IPS DF 6.9 (cell line): ENCODE measurements around the gene S100A10.

Experiments used
- DNase-seq: peaks from one replicate; pipeline ENCODE4 v3.0.0-alpha.2; 2013; ENCODE audit warnings: low read depth, low spot score
- H3K27ac ChIP-seq: one replicate; pipeline ENCODE4 v1.5.1; 2013; ENCODE audit warnings: low read length, control low read depth
- H3K27me3 ChIP-seq: 2 replicates; pipeline ENCODE4 v1.6.1; 2013; ENCODE audit warnings: mild to moderate bottlenecking, low read length; ENCODE audit not compliant: control insufficient read depth, insufficient read depth
- H3K36me3 ChIP-seq: 2 replicates; pipeline ENCODE4 v1.6.1; 2013; ENCODE audit warnings: low read length; ENCODE audit not compliant: control insufficient read depth, insufficient read depth
- H3K4me1 ChIP-seq: 2 replicates; pipeline ENCODE4 v1.6.1; 2013; ENCODE audit warnings: low read length; ENCODE audit not compliant: control insufficient read depth, insufficient read depth
- H3K4me3 ChIP-seq: 2 replicates; pipeline ENCODE4 v1.5.1; 2013; ENCODE audit warnings: mild to moderate bottlenecking, low read length
- H3K9me3 ChIP-seq: 2 replicates; pipeline ENCODE4 v1.6.1; 2013; ENCODE audit warnings: low read length, inconsistent platforms; ENCODE audit not compliant: control insufficient read depth, insufficient read depth
- WGBS: extraction: QIAGEN DNeasy Blood & Tissue Kit; methylation state at CpG from one replicate; pipeline ENCODE4 v1.1.7; 2013; ENCODE audit warnings: mixed read lengths, missing lambda C conversion rate; ENCODE audit not compliant: insufficient read length, insufficient coverage; 5-methylcytosine and 5-hydroxymethylcytosine counted together

The S100A10 gene

GRCh38 chr1:151964510-151964909 lies 29.1 kb downstream of the S100A10 start:
- Histone ChIP-seq H3K27ac (no peak overlapping the region), H3K4me3 (no peak overlapping the region), H3K36me3 (no peaks in the 10 kb centered on the region), H3K4me1 (no peaks in the 10 kb centered on the region; the same call in 1 of the 2 replicates), H3K9me3 (no peaks in the 10 kb centered on the region), H3K27me3 (no peaks in the 10 kb centered on the region)
- no CpG with 5 or more reads among the region's 2 CpGs for WGBS
- no peak for DNase-seq

- WGBS = no CpG with 5 or more reads among the region's 2 CpGs
- H3K36me3 ChIP-seq = no peaks in the 10 kb centered on the region
- H3K27ac ChIP-seq = no peak overlapping the region
- no peak overlapping the region for H3K4me3 ChIP-seq
- H3K27me3 ChIP-seq = no peaks in the 10 kb centered on the region
- H3K9me3 ChIP-seq = no peaks in the 10 kb centered on the region
- DNase-seq = no peak
- no peaks in the 10 kb centered on the region; the same call in 1 of the 2 replicates for H3K4me1 ChIP-seq
These were observed 30.4 kb downstream of the S100A10 start for GRCh38 chr1:151963288-151963687.

GRCh38 chr1:151961833-151962232 lies 31.8 kb downstream of the S100A10 start:
- WGBS = no CpG with 5 or more reads among the region's 4 CpGs
- Histone ChIP-seq H3K27me3 (no peaks in the 10 kb centered on the region), H3K4me3 (no peak overlapping the region), H3K27ac (no peak overlapping the region), H3K36me3 (no peaks in the 10 kb centered on the region), H3K4me1 (no peaks in the 10 kb centered on the region), H3K9me3 (no peaks in the 10 kb centered on the region)
- no peak for DNase-seq

- H3K9me3 ChIP-seq = no peaks in the 10 kb centered on the region
- H3K4me3 ChIP-seq = no peak overlapping the region
- H3K4me1 ChIP-seq = no peaks in the 10 kb centered on the region
- no peaks in the 10 kb centered on the region for H3K27me3 ChIP-seq
- no peaks in the 10 kb centered on the region for H3K36me3 ChIP-seq
- no CpG with 5 or more reads among the region's 2 CpGs for WGBS
- DNase-seq = no peak
- H3K27ac ChIP-seq = no peak overlapping the region
These were observed 32.7 kb downstream of the S100A10 start for GRCh38 chr1:151960780-151961513.

GRCh38 chr1:151958959-151959358 lies 34.7 kb downstream of the S100A10 start:
- Histone ChIP-seq H3K27ac (no peak overlapping the region), H3K9me3 (no peaks in the 10 kb centered on the region), H3K36me3 (no peaks in the 10 kb centered on the region), H3K4me1 (no peaks in the 10 kb centered on the region), H3K27me3 (no peaks in the 10 kb centered on the region), H3K4me3 (no peak overlapping the region)
- no CpG with 5 or more reads among the region's 2 CpGs for WGBS
- DNase-seq = no peak

DNA sequence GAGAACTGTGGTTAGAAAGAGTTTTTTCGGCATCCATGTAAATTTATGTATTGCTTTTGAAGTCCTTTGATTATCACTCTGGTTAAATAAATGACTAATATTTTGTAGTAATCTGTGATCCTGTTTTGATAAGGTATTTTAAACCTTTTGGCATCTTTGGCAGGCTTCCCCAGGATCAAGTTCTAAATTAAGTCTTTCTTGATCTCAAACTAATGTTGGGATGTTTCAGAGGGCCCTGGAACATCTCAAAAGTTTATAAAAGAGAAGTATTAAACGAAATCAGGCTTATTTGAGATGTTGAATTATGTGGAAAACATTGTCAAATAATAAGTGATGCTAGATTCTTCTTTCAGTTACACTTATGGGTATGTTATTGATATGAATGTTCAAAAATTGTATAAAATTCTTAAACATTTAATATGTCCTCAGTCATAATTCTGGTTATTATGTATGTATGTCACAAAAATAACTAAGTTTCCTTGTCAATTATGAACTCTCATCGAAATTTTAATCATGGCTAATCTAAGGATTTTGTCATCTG lies 36.6 kb downstream of the S100A10 start:
- Histone ChIP-seq H3K27me3 (no peaks in the 10 kb centered on the region), H3K4me3 (no peak overlapping the region), H3K36me3 (no peaks in the 10 kb centered on the region), H3K9me3 (no peaks in the 10 kb centered on the region), H3K4me1 (no peaks in the 10 kb centered on the region), H3K27ac (no peak overlapping the region)
- 100% methylated on average over 1 of the region's 3 CpGs for WGBS
- DNase-seq = no peak

- Histone ChIP-seq H3K4me1 (no peaks in the 10 kb centered on the region), H3K27ac (no peak overlapping the region), H3K27me3 (no peaks in the 10 kb centered on the region), H3K4me3 (no peak overlapping the region), H3K9me3 (no peaks in the 10 kb centered on the region), H3K36me3 (no peaks in the 10 kb centered on the region; the same call in 1 of the 2 replicates)
- DNase-seq = no peak
- WGBS = no CpG with 5 or more reads among the region's 7 CpGs
These were observed 40.1 kb downstream of the S100A10 start for GRCh38 chr1:151953409-151954094.

DNA sequence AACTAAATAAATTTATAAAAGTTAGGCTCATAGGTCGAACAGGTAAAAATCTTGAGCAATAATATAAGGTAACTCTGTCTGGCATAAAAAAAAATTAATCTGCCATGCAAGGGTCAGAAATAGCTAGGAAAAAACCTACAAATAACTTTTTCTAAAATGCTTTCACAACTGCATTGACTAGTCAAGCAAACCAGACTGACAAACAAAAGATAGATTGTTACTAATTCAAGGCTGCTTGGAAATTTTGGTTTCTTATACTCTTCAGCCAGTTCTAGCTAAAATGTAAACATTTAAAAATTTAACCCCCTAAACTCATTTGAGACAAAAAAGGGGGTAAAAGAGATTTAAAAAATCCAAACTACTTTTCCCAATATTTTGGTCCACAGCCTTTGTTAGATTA lies 40.8 kb downstream of the S100A10 start:
- no peaks in the 10 kb centered on the region for H3K27me3 ChIP-seq
- H3K9me3 ChIP-seq = no peaks in the 10 kb centered on the region
- DNase-seq = no peak
- WGBS = no CpG with 5 or more reads among the region's 1 CpG
- no peak overlapping the region for H3K4me3 ChIP-seq
- no peaks in the 10 kb centered on the region for H3K4me1 ChIP-seq
- no peaks in the 10 kb centered on the region; the same call in 1 of the 2 replicates for H3K36me3 ChIP-seq
- no peak overlapping the region for H3K27ac ChIP-seq

DNA sequence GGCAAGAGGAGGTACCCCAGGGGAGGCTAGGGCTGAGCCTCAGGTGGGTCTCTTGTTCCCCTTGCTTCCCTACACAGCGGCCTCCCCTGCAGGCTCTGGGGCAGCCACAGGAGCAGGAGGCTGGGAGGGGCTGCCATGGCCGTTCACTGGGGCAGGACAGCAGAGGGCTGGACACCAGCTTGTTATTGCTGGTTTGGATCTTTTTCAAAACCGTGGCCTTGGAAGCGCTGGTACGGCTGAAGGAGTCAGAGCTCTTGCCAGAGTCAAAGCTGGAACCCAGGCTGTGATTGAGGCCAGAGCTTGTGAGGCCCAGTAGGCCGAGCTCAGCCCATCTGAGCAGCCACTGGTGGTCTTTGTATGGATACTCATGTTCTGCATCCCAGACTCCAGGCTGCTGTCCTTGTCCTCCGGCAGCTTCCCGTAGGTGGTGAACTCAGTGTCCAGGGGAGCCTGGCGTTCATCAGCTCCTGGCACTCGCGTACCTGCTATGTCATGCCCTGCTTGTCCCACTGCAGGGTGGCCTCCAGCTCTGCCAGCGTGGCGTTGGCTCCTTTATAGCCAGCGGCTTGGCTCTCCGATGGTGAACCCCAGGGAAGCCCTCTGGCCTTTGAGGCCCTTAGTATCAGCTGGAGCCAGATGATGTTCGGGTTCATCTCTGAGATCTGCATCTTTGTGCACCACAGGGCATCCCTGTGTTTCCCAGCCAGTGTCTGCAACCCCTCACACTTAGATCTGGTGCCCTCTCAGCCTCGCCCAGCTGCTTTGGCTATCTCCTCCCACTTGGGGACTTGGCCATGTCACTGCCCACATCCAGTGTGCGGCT lies 44.1 kb downstream of the S100A10 start:
- Histone ChIP-seq H3K4me1 (no peaks in the 10 kb centered on the region), H3K27me3 (no peaks in the 10 kb centered on the region), H3K27ac (no peak overlapping the region), H3K9me3 (no peaks in the 10 kb centered on the region), H3K36me3 (no peaks in the 10 kb centered on the region; the same call in 1 of the 2 replicates), H3K4me3 (no peak overlapping the region)
- no CpG with 5 or more reads among the region's 18 CpGs for WGBS
- no peak for DNase-seq

DNA sequence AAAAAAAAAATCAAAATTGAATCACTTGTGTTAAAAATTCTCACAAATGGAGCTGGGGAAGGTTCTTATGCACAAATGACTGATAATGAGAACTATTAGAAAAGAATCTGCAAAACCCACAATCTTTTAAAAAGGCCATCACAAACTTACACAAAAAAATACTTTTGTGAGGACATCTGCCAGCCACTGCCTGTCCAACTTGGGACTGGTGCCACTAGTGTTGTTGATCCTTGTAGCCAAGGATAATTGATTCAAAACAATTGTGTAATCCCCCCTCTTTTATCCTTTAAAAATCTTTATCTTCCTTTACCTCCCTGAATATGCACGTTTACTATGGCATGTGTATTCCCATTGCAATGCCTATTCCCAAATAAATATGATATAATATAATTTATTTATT lies 45.2 kb downstream of the S100A10 start:
- Histone ChIP-seq H3K9me3 (no peaks in the 10 kb centered on the region), H3K36me3 (no peaks in the 10 kb centered on the region; the same call in 1 of the 2 replicates), H3K27me3 (no peaks in the 10 kb centered on the region), H3K4me3 (no peak overlapping the region), H3K4me1 (no peaks in the 10 kb centered on the region), H3K27ac (no peak overlapping the region)
- WGBS = no CpG with 5 or more reads among the region's 1 CpG
- DNase-seq = no peak
